Transverse colon (tissue), 3 donors: ENCODE results near the gene GMPR.
"Not testable (repeated sequence)": the region's sequence is repeated elsewhere in the genome, so short reads cannot be mapped to it uniquely, and the experiment has no call there.

ENCODE experiments used
- POLR2A ChIP-seq: fragments of 450-650 bp; IDR thresholded peaks from one replicate; pipeline ENCODE4 v1.6.1; 2016; ENCODE audit warnings: antibody characterized with exemption, mild to moderate bottlenecking, moderate library complexity
- TF ChIP-seq, protein P1 (sequence below), 5 experiments: fragments of 200-600 bp in 3 of 5; fragments of 450-650 bp in 2 of 5; sonication (generic) in 3 of 5; IDR thresholded peaks; 1 replicate in 2 of 5; 2 replicates in 3 of 5; pipeline ENCODE4 v1.5.1; 2016 to 2017; ENCODE audit warnings: antibody characterized with exemption in 5 of 5, inconsistent platforms in 3 of 5, mild to moderate bottlenecking in 2 of 5, moderate library complexity in 1 of 5

DNA sequence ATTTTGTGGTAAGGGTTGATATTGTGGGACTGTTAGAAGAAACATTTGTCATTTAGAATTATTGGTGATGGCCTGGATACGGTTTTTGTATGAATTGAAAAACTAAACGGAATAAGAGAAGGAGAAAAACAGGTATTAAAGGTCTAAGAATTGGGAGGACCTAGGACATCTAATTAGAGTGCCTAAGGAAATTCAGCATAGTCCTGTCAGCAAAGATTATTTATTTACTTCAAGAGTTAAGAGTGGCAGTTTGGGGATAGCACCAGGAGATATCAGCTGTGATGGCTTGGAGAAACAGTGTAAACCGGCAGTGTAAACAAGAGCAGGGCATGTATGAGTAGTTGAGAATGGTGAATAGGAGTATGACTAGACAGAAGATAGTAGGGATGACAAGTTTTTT lies 21.2 kb downstream of the GMPR start:
- TF ChIP-seq, protein P1, sequence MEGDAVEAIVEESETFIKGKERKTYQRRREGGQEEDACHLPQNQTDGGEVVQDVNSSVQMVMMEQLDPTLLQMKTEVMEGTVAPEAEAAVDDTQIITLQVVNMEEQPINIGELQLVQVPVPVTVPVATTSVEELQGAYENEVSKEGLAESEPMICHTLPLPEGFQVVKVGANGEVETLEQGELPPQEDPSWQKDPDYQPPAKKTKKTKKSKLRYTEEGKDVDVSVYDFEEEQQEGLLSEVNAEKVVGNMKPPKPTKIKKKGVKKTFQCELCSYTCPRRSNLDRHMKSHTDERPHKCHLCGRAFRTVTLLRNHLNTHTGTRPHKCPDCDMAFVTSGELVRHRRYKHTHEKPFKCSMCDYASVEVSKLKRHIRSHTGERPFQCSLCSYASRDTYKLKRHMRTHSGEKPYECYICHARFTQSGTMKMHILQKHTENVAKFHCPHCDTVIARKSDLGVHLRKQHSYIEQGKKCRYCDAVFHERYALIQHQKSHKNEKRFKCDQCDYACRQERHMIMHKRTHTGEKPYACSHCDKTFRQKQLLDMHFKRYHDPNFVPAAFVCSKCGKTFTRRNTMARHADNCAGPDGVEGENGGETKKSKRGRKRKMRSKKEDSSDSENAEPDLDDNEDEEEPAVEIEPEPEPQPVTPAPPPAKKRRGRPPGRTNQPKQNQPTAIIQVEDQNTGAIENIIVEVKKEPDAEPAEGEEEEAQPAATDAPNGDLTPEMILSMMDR (IDR thresholded peaks at IDR 0.05) = not testable (repeated sequence)
- not testable (repeated sequence) for TF ChIP-seq POLR2A
